Natural killer cell (primary cell): ENCODE results near the gene STAG1. TPM values are rescaled to one million over a fixed set of nuclear protein-coding genes. Genes with fewer than 3 reads are reported as not detected.
"Not testable (repeated sequence)": the region's sequence is repeated elsewhere in the genome, so short reads cannot be mapped to it uniquely, and the experiment has no call there.

Source experiments
- ATAC-seq, 3 donors: fragments of 150-1000 bp in 2 of 3; fragments of 200-7000 bp in 1 of 3; cut with Tn5 transposase; 1 replicate in 1 of 3; 2 replicates in 2 of 3; pipeline ENCODE4 v1.10.0; 2021; ENCODE audit warnings: mild to moderate bottlenecking in 2 of 3, moderate library complexity in 2 of 3
- DNase-seq, 2 donors: peaks; one replicate each; pipeline versions ENCODE4 v3.0.0 to v3.0.0-alpha.2; 2013 to 2021; ENCODE audit warnings: mixed read lengths in 1 of 2
- H3K27ac ChIP-seq: one replicate; pipeline ENCODE4 v1.5.1; 2013; ENCODE audit warnings: mild to moderate bottlenecking, low read length
- H3K27me3 ChIP-seq: one replicate; pipeline ENCODE4 v1.6.1; 2013; ENCODE audit warnings: low read length; ENCODE audit not compliant: control insufficient read depth, insufficient read depth
- H3K36me3 ChIP-seq: one replicate; pipeline ENCODE4 v1.6.1; 2013; ENCODE audit warnings: low read length; ENCODE audit not compliant: control insufficient read depth, insufficient read depth
- H3K4me1 ChIP-seq: one replicate; pipeline ENCODE4 v1.6.1; 2013; ENCODE audit warnings: low read length; ENCODE audit not compliant: control insufficient read depth, insufficient read depth
- H3K4me3 ChIP-seq: one replicate; pipeline ENCODE4 v1.5.1; 2013; ENCODE audit warnings: low read length
- H3K9me3 ChIP-seq: one replicate; pipeline ENCODE4 v1.6.1; 2013; ENCODE audit warnings: low read length; ENCODE audit not compliant: control insufficient read depth, insufficient read depth
- H3K27ac Mint-ChIP-seq, 2 donors: one replicate each; pipeline ENCODE4 v1.8.0; 2022; ENCODE audit warnings: mild to moderate bottlenecking in 2 of 2, mixed read lengths in 2 of 2, moderate library complexity in 1 of 2
- H3K27me3 Mint-ChIP-seq, 2 donors: one replicate each; pipeline ENCODE4 v1.8.0; 2022; ENCODE audit warnings: low read depth in 2 of 2, mixed read lengths in 2 of 2
- H3K36me3 Mint-ChIP-seq: one replicate; pipeline ENCODE4 v1.8.0; 2022; ENCODE audit warnings: mixed read lengths
- H3K4me1 Mint-ChIP-seq, 2 donors: one replicate each; pipeline ENCODE4 v1.8.0; 2022; ENCODE audit warnings: mixed read lengths in 2 of 2
- H3K4me3 Mint-ChIP-seq: one replicate; pipeline ENCODE4 v1.8.0; 2022; ENCODE audit warnings: mild to moderate bottlenecking, moderate library complexity, mixed read lengths
- H3K9me3 Mint-ChIP-seq, 2 donors: one replicate each; pipeline ENCODE4 v1.8.0; 2022; ENCODE audit warnings: mixed read lengths in 2 of 2
- CTCF ChIP-seq: fragments of 200-600 bp; IDR thresholded peaks from one replicate; pipeline ENCODE4 v1.8.0; 2022; ENCODE audit warnings: antibody characterized with exemption
- WGBS: methylation state at CpG from one replicate; pipeline ENCODE4 v1.1.7; 2013; ENCODE audit warnings: missing lambda C conversion rate; ENCODE audit not compliant: insufficient coverage; 5-methylcytosine and 5-hydroxymethylcytosine counted together
- intact Hi-C: fragments of 100-400 bp; cut with micrococcal nuclease; formaldehyde crosslinking; loops from one replicate; pipeline ENCODE4 v1.14.2; 2022
- total RNA-seq, 4 donors: library from RNA; stranded (reverse); fragments of 120-200 nt in 1 of 4; gene quantifications; one replicate each; pipeline versions ENCODE4 v1.2.3 to v1.2.4, GENCODE V29; 2013 to 2022

Gene STAG1
- total RNA-seq, 3 donors from 2014 or later (not counting 1 experiment from before 2014, with no cell fraction given) = 55.1 to 66.2 (median 60.3) TPM

GRCh38 chr3:136716629-136717028 is 35.5 kb downstream of the STAG1 start:
- ATAC-seq = peak in 1 of 3 donors; percentile 8
- Histone ChIP-seq H3K9me3 (no peaks in the 10 kb centered on the region), H3K4me1 (peaks cover 23% of the 10 kb centered on the region), H3K36me3 (peaks cover 2% of the 10 kb centered on the region), H3K4me3 (no peak overlapping the region), H3K27me3 (no peaks in the 10 kb centered on the region), H3K27ac (no peak overlapping the region)
- H3K9me3 Mint-ChIP-seq = no peaks in the 10 kb centered on the region
- H3K27ac Mint-ChIP-seq = peak overlapping the region; percentile 14 to 72
- no peaks in the 10 kb centered on the region for H3K36me3 Mint-ChIP-seq
- WGBS = no CpG with 5 or more reads among the region's 1 CpG
- intact Hi-C loops = no loop called here
- DNase-seq = no peak
- H3K4me1 Mint-ChIP-seq = peaks cover 36 to 40% of the 10 kb centered on the region in 2 donors
- peak overlapping the region; percentile 10 for H3K4me3 Mint-ChIP-seq
- no peaks in the 10 kb centered on the region for H3K27me3 Mint-ChIP-seq
- no peak for TF ChIP-seq CTCF

GRCh38 chr3:136714020-136714419 is 38.2 kb downstream of the STAG1 start:
- H3K27ac ChIP-seq = peak overlapping the region; percentile 22
- Mint-ChIP-seq H3K27ac (peak overlapping the region; percentile 82 to 87), H3K36me3 (no peaks in the 10 kb centered on the region), H3K27me3 (no peaks in the 10 kb centered on the region), H3K9me3 (no peaks in the 10 kb centered on the region), H3K4me1 (peaks cover 26 to 33% of the 10 kb centered on the region in 2 donors), H3K4me3 (peak overlapping the region; percentile 58)
- H3K27me3 ChIP-seq = no peaks in the 10 kb centered on the region
- ATAC-seq = peak; percentile 62 to 78 (median 72)
- no peaks in the 10 kb centered on the region for H3K9me3 ChIP-seq
- no peak for TF ChIP-seq CTCF
- no peak overlapping the region for H3K4me3 ChIP-seq
- no peak for DNase-seq
- WGBS = 78% methylated on average over 5 of the region's 6 CpGs
- intact Hi-C loops = no loop called here
- H3K36me3 ChIP-seq = no peaks in the 10 kb centered on the region
- H3K4me1 ChIP-seq = peaks cover 23% of the 10 kb centered on the region

- no peak overlapping the region for H3K4me3 ChIP-seq
- H3K36me3 Mint-ChIP-seq = no peaks in the 10 kb centered on the region
- peak overlapping the region; percentile 82 to 87 for H3K27ac Mint-ChIP-seq
- no peak for DNase-seq
- WGBS = 86% methylated on average over 6 of the region's 6 CpGs
- H3K4me3 Mint-ChIP-seq = no peak overlapping the region
- H3K27me3 Mint-ChIP-seq = no peaks in the 10 kb centered on the region
- H3K9me3 ChIP-seq = no peaks in the 10 kb centered on the region
- TF ChIP-seq CTCF = no peak
- H3K4me1 Mint-ChIP-seq = peaks cover 25 to 33% of the 10 kb centered on the region in 2 donors
- peaks cover 23% of the 10 kb centered on the region for H3K4me1 ChIP-seq
- H3K36me3 ChIP-seq = no peaks in the 10 kb centered on the region
- no peak overlapping the region for H3K27ac ChIP-seq
- no peak for ATAC-seq
- intact Hi-C loops = no loop called here
- H3K27me3 ChIP-seq = no peaks in the 10 kb centered on the region
- no peaks in the 10 kb centered on the region for H3K9me3 Mint-ChIP-seq
Measured at GRCh38 chr3:136712941-136713340, 39.2 kb downstream of the STAG1 start.

GRCh38 chr3:136711888-136712287 is 40.3 kb downstream of the STAG1 start:
- H3K27me3 Mint-ChIP-seq, H3K27ac ChIP-seq, H3K36me3 Mint-ChIP-seq, DNase-seq, H3K9me3 ChIP-seq, H3K27me3 ChIP-seq, H3K36me3 ChIP-seq, intact Hi-C loops, H3K9me3 Mint-ChIP-seq, H3K4me3 Mint-ChIP-seq, H3K4me3 ChIP-seq, ATAC-seq: not testable (repeated sequence)
- Mint-ChIP-seq H3K4me1 (peaks cover 31 to 38% of the 10 kb centered on the region in 2 donors), H3K27ac (peak overlapping the region in 1 of 2 donors; percentile 9)
- WGBS = 93% methylated on average over 8 of the region's 9 CpGs
- H3K4me1 ChIP-seq = peaks cover 23% of the 10 kb centered on the region
